Left lung (tissue), 10 donors: ENCODE measurements around the gene HOXD13. TPM values are rescaled to one million over a fixed set of nuclear protein-coding genes. Genes with fewer than 3 reads are reported as not detected.

Experiments used
- ATAC-seq: fragments of 200-7000 bp; cut with Tn5 transposase; one replicate; pipeline ENCODE4 v1.9.1; 2020; ENCODE audit warnings: moderate library complexity
- DNase-seq, 4 donors: peaks; one replicate each; pipeline ENCODE4 v3.0.0-alpha.2; 2013 to 2020
- H3K27ac ChIP-seq, 2 donors: fragments of 200-600 bp; sonication (generic) in 1 of 2; one replicate each; pipeline versions ENCODE4 v1.5.0 to v1.8.0; 2020 to 2021
- H3K27me3 ChIP-seq, 2 donors: fragments of 200-600 bp; sonication (generic) in 1 of 2; one replicate each; pipeline versions ENCODE4 v1.5.0 to v1.8.0; 2020 to 2021
- H3K36me3 ChIP-seq, 2 donors: fragments of 200-600 bp; sonication (generic) in 1 of 2; one replicate each; pipeline versions ENCODE4 v1.5.0 to v1.8.0; 2020 to 2021
- H3K4me1 ChIP-seq, 2 donors: fragments of 200-600 bp; one replicate each; pipeline ENCODE4 v1.8.0; 2021
- H3K4me3 ChIP-seq, 2 donors: fragments of 200-600 bp; sonication (generic) in 1 of 2; one replicate each; pipeline versions ENCODE4 v1.5.0 to v1.8.0; 2020 to 2021; ENCODE audit warnings: mild to moderate bottlenecking in 1 of 2
- H3K9me3 ChIP-seq, 2 donors: fragments of 200-600 bp; sonication (generic) in 1 of 2; one replicate each; pipeline versions ENCODE4 v1.5.0 to v1.8.0; 2020 to 2021
- intact Hi-C, 2 donors: fragments of 100-400 bp; cut with DNase I; formaldehyde crosslinking; loops; one replicate each; pipeline versions ENCODE4 v1.11.2 to v1.14.2; 2022
- polyA plus RNA-seq, 6 donors: library from polyadenylated mRNA; unstranded; fragments of 120-200 nt; gene quantifications; one replicate each; pipeline ENCODE4 v1.2.1, GENCODE V29; 2013; ENCODE audit not compliant: insufficient read length in 6 of 6
- total RNA-seq, 2 donors: library from RNA; stranded (reverse); fragmentation: NEBNext Ultra II Directional; extraction: Animal tissue kit (Norgen Biotek cat#: 25700); gene quantifications; one replicate each; pipeline ENCODE4 v1.2.1, GENCODE V29; 2021
- TF ChIP-seq, protein P1 (sequence below), 2 donors: fragments of 200-600 bp; sonication (generic) in 1 of 2; IDR thresholded peaks; one replicate each; pipeline versions ENCODE4 v1.5.0 to v1.8.0; 2021; ENCODE audit warnings: antibody characterized with exemption in 2 of 2
- donor health status: DM: no; HTN: yes; CAD: no.
- donor health status: DM: no; HTN: no; CAD: no.

Gene HOXD13
- total and polyA plus RNA-seq, 8 donors, result not detected

- intact Hi-C loops, result loop anchor here in 1 of 2 donors (10.0 kb wide), 1 partner anchor 717 kb away; no protein-coding TSS in a partner anchor
- DNase-seq (no peak), ATAC-seq (no peak)
- Histone ChIP-seq H3K27ac (no peak overlapping the region), H3K36me3 (no peaks in the 10 kb centered on the region), H3K4me1 (peaks cover 0 to 27% of the 10 kb centered on the region in 2 donors), H3K4me3 (no peak overlapping the region), H3K27me3 (peaks cover 97 to 100% of the 10 kb centered on the region in 2 donors), H3K9me3 (no peaks in the 10 kb centered on the region)
- TF ChIP-seq, protein P1, sequence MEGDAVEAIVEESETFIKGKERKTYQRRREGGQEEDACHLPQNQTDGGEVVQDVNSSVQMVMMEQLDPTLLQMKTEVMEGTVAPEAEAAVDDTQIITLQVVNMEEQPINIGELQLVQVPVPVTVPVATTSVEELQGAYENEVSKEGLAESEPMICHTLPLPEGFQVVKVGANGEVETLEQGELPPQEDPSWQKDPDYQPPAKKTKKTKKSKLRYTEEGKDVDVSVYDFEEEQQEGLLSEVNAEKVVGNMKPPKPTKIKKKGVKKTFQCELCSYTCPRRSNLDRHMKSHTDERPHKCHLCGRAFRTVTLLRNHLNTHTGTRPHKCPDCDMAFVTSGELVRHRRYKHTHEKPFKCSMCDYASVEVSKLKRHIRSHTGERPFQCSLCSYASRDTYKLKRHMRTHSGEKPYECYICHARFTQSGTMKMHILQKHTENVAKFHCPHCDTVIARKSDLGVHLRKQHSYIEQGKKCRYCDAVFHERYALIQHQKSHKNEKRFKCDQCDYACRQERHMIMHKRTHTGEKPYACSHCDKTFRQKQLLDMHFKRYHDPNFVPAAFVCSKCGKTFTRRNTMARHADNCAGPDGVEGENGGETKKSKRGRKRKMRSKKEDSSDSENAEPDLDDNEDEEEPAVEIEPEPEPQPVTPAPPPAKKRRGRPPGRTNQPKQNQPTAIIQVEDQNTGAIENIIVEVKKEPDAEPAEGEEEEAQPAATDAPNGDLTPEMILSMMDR (IDR thresholded peaks at IDR 0.05), result no peak
These were observed 11.1 kb upstream of the HOXD13 start for GRCh38 chr2:176081376-176081836.

GRCh38 chr2:176081837-176082524 is 10.5 kb upstream of the HOXD13 start:
- H3K27me3 ChIP-seq, result peaks cover 97 to 100% of the 10 kb centered on the region in 2 donors
- H3K36me3 ChIP-seq, result no peaks in the 10 kb centered on the region
- H3K27ac ChIP-seq, result no peak overlapping the region
- no peak overlapping the region for H3K4me3 ChIP-seq
- intact Hi-C loops, result loop anchor here in 1 of 2 donors (10.0 kb wide), 1 partner anchor 717 kb away; no protein-coding TSS in a partner anchor
- ATAC-seq (no peak), DNase-seq (no peak)
- TF ChIP-seq, protein P1 (IDR thresholded peaks at IDR 0.05), result no peak
- H3K4me1 ChIP-seq, result peaks cover 0 to 28% of the 10 kb centered on the region in 2 donors
- H3K9me3 ChIP-seq, result no peaks in the 10 kb centered on the region

DNA sequence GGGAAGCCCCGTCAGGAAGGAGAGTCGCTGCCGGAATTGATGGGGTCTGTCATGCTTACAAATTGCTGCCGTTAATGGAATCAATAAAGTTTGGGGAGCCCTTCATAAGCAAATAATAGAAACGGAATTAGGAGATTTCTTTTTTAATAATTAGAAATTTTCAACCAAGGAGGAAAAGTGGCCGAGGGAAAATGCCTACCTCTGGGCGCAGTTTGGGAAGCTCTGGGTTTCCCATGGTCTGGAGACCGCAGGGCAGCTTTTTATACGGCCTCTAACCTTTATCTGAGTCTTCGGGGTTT is 10.0 kb upstream of the HOXD13 start:
- DNase-seq (no peak), ATAC-seq (no peak)
- TF ChIP-seq, protein P1 (IDR thresholded peaks at IDR 0.05), result no peak
- Histone ChIP-seq H3K36me3 (no peaks in the 10 kb centered on the region), H3K27ac (no peak overlapping the region), H3K9me3 (no peaks in the 10 kb centered on the region), H3K4me3 (no peak overlapping the region), H3K4me1 (peaks cover 0 to 28% of the 10 kb centered on the region in 2 donors), H3K27me3 (peaks cover 97 to 100% of the 10 kb centered on the region in 2 donors)
- intact Hi-C loops, result loop anchor here in 1 of 2 donors (10.0 kb wide), 1 partner anchor 718 kb away; no protein-coding TSS in a partner anchor

DNA sequence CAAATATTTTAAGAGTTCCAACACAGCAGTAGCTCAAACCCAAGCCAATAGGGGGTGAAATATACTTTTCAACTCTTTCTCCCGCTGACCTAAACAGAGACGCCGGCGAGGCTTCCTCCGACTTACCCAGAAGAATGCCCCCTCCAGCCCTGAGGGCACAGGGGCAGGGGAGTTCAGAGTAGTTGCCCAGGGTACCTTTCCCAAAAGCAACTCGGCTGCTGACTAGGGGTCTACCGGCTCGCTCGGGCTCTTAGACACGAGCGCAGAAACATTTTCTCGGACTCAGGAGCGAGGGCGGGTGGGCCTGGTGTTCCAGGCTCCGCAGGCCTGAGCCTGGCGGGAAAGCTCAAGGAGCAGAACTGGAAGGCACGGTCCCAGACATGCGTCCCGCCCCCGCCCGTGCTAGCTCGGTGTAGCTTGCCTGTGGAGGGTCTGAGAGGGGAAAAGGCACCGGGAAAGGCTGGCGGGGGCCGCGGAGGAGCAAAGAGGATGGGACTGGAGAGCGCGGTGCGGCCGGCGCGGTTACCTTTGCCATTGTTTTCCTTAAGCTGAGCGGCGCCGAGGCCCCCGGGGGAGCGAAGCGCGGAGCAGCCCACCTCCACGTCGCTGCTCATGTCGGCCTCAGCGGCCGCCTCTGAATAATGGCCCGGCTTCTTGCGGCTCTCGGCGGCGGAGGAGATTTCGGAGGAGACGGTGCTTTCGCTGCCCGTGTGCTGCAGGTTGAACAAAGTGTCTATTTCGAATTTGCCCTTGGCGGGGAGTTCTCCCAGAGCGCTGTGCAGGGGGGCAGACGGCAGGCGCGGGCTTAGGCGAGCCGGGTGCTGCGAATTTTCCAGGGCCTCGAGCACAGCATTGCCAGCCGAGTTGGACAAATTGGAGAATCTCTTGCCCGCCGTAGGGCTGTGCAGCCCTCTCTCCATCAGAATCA is 9.4 kb upstream of the HOXD13 start:
- peaks cover 97 to 100% of the 10 kb centered on the region in 2 donors for H3K27me3 ChIP-seq
- H3K9me3 ChIP-seq, result no peaks in the 10 kb centered on the region
- peaks cover 0 to 32% of the 10 kb centered on the region in 2 donors for H3K4me1 ChIP-seq
- ATAC-seq, result no peak
- H3K36me3 ChIP-seq, result no peaks in the 10 kb centered on the region
- no peak overlapping the region for H3K4me3 ChIP-seq
- TF ChIP-seq, protein P1 (IDR thresholded peaks at IDR 0.05), result no peak
- intact Hi-C loops, result loop anchor here in 1 of 2 donors (10.0 kb wide), 1 partner anchor 718 kb away; no protein-coding TSS in a partner anchor
- no peak overlapping the region for H3K27ac ChIP-seq
- no peak for DNase-seq
